Sigmoid colon (tissue), 4 donors: ENCODE results near the gene BHMT.

ENCODE experiments used
- EP300 ChIP-seq, 4 donors: sonication (generic); formaldehyde crosslinking; IDR thresholded peaks; one replicate each; pipeline ENCODE4 v1.6.1; 2017; ENCODE audit warnings: antibody characterized with exemption in 4 of 4
- POLR2A ChIP-seq, 2 donors: fragments of 450-650 bp; IDR thresholded peaks; one replicate each; pipeline ENCODE4 v1.6.1; 2016; ENCODE audit warnings: antibody characterized with exemption in 2 of 2, mild to moderate bottlenecking in 2 of 2, moderate library complexity in 2 of 2
- POLR2AphosphoS5 ChIP-seq, 4 donors: sonication (generic); formaldehyde crosslinking; IDR thresholded peaks; one replicate each; pipeline ENCODE4 v1.6.1; 2017; ENCODE audit warnings: antibody characterized with exemption in 4 of 4
- TF ChIP-seq, protein P1 (sequence below), 4 experiments: fragments of 450-650 bp in 3 of 4; fragments of 200-600 bp in 1 of 4; IDR thresholded peaks; one replicate each; pipeline ENCODE4 v1.5.1; 2016 to 2019; ENCODE audit warnings: antibody characterized with exemption in 4 of 4, mild to moderate bottlenecking in 3 of 4, moderate library complexity in 2 of 4

DNA sequence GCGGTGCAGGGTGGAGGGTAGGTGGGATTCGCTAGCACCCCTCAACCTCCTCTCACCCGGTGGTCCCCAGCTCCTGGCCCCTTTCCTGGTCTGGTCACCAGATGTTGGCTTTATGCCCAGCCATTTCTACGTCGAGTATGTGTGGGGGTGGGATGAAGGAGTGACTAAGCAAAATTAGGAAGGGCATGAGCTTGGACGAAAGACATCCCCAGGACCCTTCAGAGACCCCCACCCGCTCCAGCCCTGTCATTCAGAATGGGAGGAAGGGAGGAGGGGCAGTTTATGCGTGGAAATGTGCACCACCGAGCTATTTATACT is 41.3 kb upstream of the BHMT start:
- TF ChIP-seq, protein P1, sequence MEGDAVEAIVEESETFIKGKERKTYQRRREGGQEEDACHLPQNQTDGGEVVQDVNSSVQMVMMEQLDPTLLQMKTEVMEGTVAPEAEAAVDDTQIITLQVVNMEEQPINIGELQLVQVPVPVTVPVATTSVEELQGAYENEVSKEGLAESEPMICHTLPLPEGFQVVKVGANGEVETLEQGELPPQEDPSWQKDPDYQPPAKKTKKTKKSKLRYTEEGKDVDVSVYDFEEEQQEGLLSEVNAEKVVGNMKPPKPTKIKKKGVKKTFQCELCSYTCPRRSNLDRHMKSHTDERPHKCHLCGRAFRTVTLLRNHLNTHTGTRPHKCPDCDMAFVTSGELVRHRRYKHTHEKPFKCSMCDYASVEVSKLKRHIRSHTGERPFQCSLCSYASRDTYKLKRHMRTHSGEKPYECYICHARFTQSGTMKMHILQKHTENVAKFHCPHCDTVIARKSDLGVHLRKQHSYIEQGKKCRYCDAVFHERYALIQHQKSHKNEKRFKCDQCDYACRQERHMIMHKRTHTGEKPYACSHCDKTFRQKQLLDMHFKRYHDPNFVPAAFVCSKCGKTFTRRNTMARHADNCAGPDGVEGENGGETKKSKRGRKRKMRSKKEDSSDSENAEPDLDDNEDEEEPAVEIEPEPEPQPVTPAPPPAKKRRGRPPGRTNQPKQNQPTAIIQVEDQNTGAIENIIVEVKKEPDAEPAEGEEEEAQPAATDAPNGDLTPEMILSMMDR (IDR thresholded peaks at IDR 0.05) = no peak
- TF ChIP-seq EP300 (IDR thresholded peaks at IDR 0.05) (no peak), POLR2A (IDR thresholded peaks at IDR 0.05) (no peak), POLR2AphosphoS5 (IDR thresholded peaks at IDR 0.05) (no peak)
